Islet of Langerhans (tissue), 1 donor: ENCODE results near the gene UAP1L1.
"Not testable (repeated sequence)": the region's sequence is repeated elsewhere in the genome, so short reads cannot be mapped to it uniquely, and the experiment has no call there.

Experiments used
- FAIRE-seq: peaks from one replicate; lab custom pipeline; 2011; peaks lifted over from hg19 to GRCh38; lab: Jason Lieb, UNC

The UAP1L1 gene

GRCh38 chr9:137115394-137116026 lies 38.2 kb downstream of the UAP1L1 start:
- FAIRE-seq = no peak

GRCh38 chr9:137116027-137116507 lies 38.8 kb downstream of the UAP1L1 start:
- FAIRE-seq = no peak

GRCh38 chr9:137116728-137117127 lies 39.4 kb downstream of the UAP1L1 start:
- no peak for FAIRE-seq

GRCh38 chr9:137117269-137117731 lies 40.0 kb downstream of the UAP1L1 start:
- no peak for FAIRE-seq

- FAIRE-seq = not testable (repeated sequence)
These were observed 40.8 kb downstream of the UAP1L1 start for GRCh38 chr9:137118092-137118603.

- FAIRE-seq = not testable (repeated sequence)
These were observed 44.8 kb downstream of the UAP1L1 start for GRCh38 chr9:137121927-137122795.

- not testable (repeated sequence) for FAIRE-seq
These were observed 45.6 kb downstream of the UAP1L1 start for GRCh38 chr9:137122796-137123467.

GRCh38 chr9:137123468-137123837 lies 46.1 kb downstream of the UAP1L1 start:
- FAIRE-seq = no peak

GRCh38 chr9:137123952-137124462 lies 46.7 kb downstream of the UAP1L1 start:
- FAIRE-seq = not testable (repeated sequence)

GRCh38 chr9:137126786-137127185 lies 49.5 kb downstream of the UAP1L1 start:
- no peak for FAIRE-seq

GRCh38 chr9:137127301-137128157 lies 50.2 kb downstream of the UAP1L1 start:
- FAIRE-seq = no peak

GRCh38 chr9:137128158-137128861 lies 51.0 kb downstream of the UAP1L1 start:
- no peak for FAIRE-seq

GRCh38 chr9:137128862-137129455 lies 51.6 kb downstream of the UAP1L1 start:
- FAIRE-seq = no peak

- FAIRE-seq = no peak
These were observed 52.3 kb downstream of the UAP1L1 start for GRCh38 chr9:137129456-137130175.

GRCh38 chr9:137130176-137130755 lies 52.9 kb downstream of the UAP1L1 start:
- no peak for FAIRE-seq
